Measurements from ENCODE around the gene DLX2. TPM values are rescaled to one million over a fixed set of nuclear protein-coding genes. Genes with fewer than 3 reads are reported as not detected.

Gene DLX2
- total RNA-seq, 4 donors from 2014 or later = not detected

- ATAC-seq (ENCODE audit: low FRiP score) = no peak
These were observed 46.4 kb downstream of the DLX2 start for GRCh38 chr2:172056293-172056692.

GRCh38 chr2:172053486-172053885 is 49.2 kb downstream of the DLX2 start:
- DNase-seq (ENCODE audit: low spot score) (no peak), ATAC-seq (ENCODE audit: low FRiP score) (no peak)
- TF ChIP-seq CTCF (IDR thresholded peaks at IDR 0.05) = no peak

More at GRCh38 chr2:172056293-172056692, 46.4 kb downstream of the DLX2 start:
- DNase-seq (ENCODE audit: low spot score) = no peak
- no peak for TF ChIP-seq CTCF (IDR thresholded peaks at IDR 0.05)

- no peak for DNase-seq (ENCODE audit: low spot score)
- ATAC-seq (ENCODE audit: low FRiP score) = no peak
- no peak for TF ChIP-seq CTCF (IDR thresholded peaks at IDR 0.05)
These were observed 50.4 kb downstream of the DLX2 start for GRCh38 chr2:172052000-172052983.

- DNase-seq (ENCODE audit: low spot score) (no peak), ATAC-seq (ENCODE audit: low FRiP score) (no peak)
- no peak for TF ChIP-seq CTCF (IDR thresholded peaks at IDR 0.05)
These were observed 52.1 kb downstream of the DLX2 start for GRCh38 chr2:172050479-172051125.

GRCh38 chr2:172049567-172050120 is 53.1 kb downstream of the DLX2 start:
- ATAC-seq (ENCODE audit: low FRiP score) = no peak
- no peak for TF ChIP-seq CTCF (IDR thresholded peaks at IDR 0.05)

More at GRCh38 chr2:172049567-172050120, 53.1 kb downstream of the DLX2 start:
- DNase-seq (ENCODE audit: low spot score) = no peak

Other genes with a start within 250 kb of the DLX2 start
- 10 to 100 TPM in 3 of 4 donors, 1 to 10 TPM in 1; 9.1 to 27.3 (median 17.8) TPM for gene SLC25A12, start 208.7 kb downstream of the DLX2 start, total RNA-seq
- 10 to 100 TPM; 24.9 to 40.2 (median 25.6) TPM for gene HAT1, start 180.4 kb downstream of the DLX2 start, total RNA-seq
- 1 to 10 TPM; 5.4 to 9.6 (median 8.5) TPM for gene METAP1D, start 102.9 kb downstream of the DLX2 start, total RNA-seq
- under 1 TPM in 1 of 4 donors, not detected in 3; 0.09 TPM for gene DLX1, start 17.4 kb downstream of the DLX2 start, total RNA-seq